ENCODE data around the gene MSX1.

MSX1 gene

GRCh38 chr4:4831825-4832224 lies 27.6 kb upstream of the MSX1 start:
- Mint-ChIP-seq H3K27ac (no peak overlapping the region), H3K9me3 (peaks cover 18% of the 10 kb centered on the region), H3K27me3 (peaks cover 12% of the 10 kb centered on the region), H3K36me3 (ENCODE audit: low read depth) (no peaks in the 10 kb centered on the region), H3K4me3 (no peak overlapping the region), H3K4me1 (ENCODE audit: low read depth) (no peaks in the 10 kb centered on the region)

- no peak overlapping the region for H3K27ac Mint-ChIP-seq
- H3K9me3 Mint-ChIP-seq = peaks cover 18% of the 10 kb centered on the region
- no peaks in the 10 kb centered on the region for H3K4me1 Mint-ChIP-seq (ENCODE audit: low read depth)
- no peak overlapping the region for H3K4me3 Mint-ChIP-seq
- H3K36me3 Mint-ChIP-seq (ENCODE audit: low read depth) = no peaks in the 10 kb centered on the region
- H3K27me3 Mint-ChIP-seq = peaks cover 14% of the 10 kb centered on the region
Observed at GRCh38 chr4:4836044-4836443, 23.4 kb upstream of the MSX1 start.

- Mint-ChIP-seq H3K4me1 (ENCODE audit: low read depth) (no peaks in the 10 kb centered on the region), H3K4me3 (no peak overlapping the region), H3K9me3 (peaks cover 18% of the 10 kb centered on the region), H3K27ac (no peak overlapping the region), H3K27me3 (peaks cover 14% of the 10 kb centered on the region), H3K36me3 (ENCODE audit: low read depth) (no peaks in the 10 kb centered on the region)
Observed at GRCh38 chr4:4837316-4837715, 22.1 kb upstream of the MSX1 start.

- Mint-ChIP-seq H3K4me3 (no peak overlapping the region), H3K9me3 (peaks cover 18% of the 10 kb centered on the region), H3K36me3 (ENCODE audit: low read depth) (no peaks in the 10 kb centered on the region), H3K4me1 (ENCODE audit: low read depth) (no peaks in the 10 kb centered on the region), H3K27ac (no peak overlapping the region), H3K27me3 (peaks cover 19% of the 10 kb centered on the region)
Observed at GRCh38 chr4:4838051-4838935, 21.2 kb upstream of the MSX1 start.

GRCh38 chr4:4838936-4839810 lies 20.3 kb upstream of the MSX1 start:
- Mint-ChIP-seq H3K27me3 (peaks cover 21% of the 10 kb centered on the region), H3K36me3 (ENCODE audit: low read depth) (no peaks in the 10 kb centered on the region), H3K4me3 (no peak overlapping the region), H3K9me3 (peaks cover 10% of the 10 kb centered on the region), H3K4me1 (ENCODE audit: low read depth) (no peaks in the 10 kb centered on the region), H3K27ac (no peak overlapping the region)

GRCh38 chr4:4840351-4840750 lies 19.1 kb upstream of the MSX1 start:
- Mint-ChIP-seq H3K27ac (no peak overlapping the region), H3K4me3 (no peak overlapping the region), H3K36me3 (ENCODE audit: low read depth) (no peaks in the 10 kb centered on the region), H3K27me3 (peaks cover 19% of the 10 kb centered on the region), H3K4me1 (ENCODE audit: low read depth) (no peaks in the 10 kb centered on the region), H3K9me3 (peaks cover 1% of the 10 kb centered on the region)

- Mint-ChIP-seq H3K36me3 (ENCODE audit: low read depth) (no peaks in the 10 kb centered on the region), H3K4me3 (no peak overlapping the region), H3K27me3 (peaks cover 19% of the 10 kb centered on the region), H3K4me1 (ENCODE audit: low read depth) (no peaks in the 10 kb centered on the region), H3K9me3 (no peaks in the 10 kb centered on the region), H3K27ac (no peak overlapping the region)
Observed at GRCh38 chr4:4841156-4841555, 18.3 kb upstream of the MSX1 start.

- Mint-ChIP-seq H3K9me3 (no peaks in the 10 kb centered on the region), H3K4me3 (no peak overlapping the region), H3K27ac (no peak overlapping the region), H3K4me1 (ENCODE audit: low read depth) (no peaks in the 10 kb centered on the region), H3K27me3 (peaks cover 21% of the 10 kb centered on the region), H3K36me3 (ENCODE audit: low read depth) (no peaks in the 10 kb centered on the region)
Observed at GRCh38 chr4:4842476-4843441, 16.7 kb upstream of the MSX1 start.

- Mint-ChIP-seq H3K4me1 (ENCODE audit: low read depth) (no peaks in the 10 kb centered on the region), H3K27me3 (peaks cover 24% of the 10 kb centered on the region), H3K9me3 (no peaks in the 10 kb centered on the region), H3K4me3 (no peak overlapping the region), H3K36me3 (ENCODE audit: low read depth) (no peaks in the 10 kb centered on the region), H3K27ac (no peak overlapping the region)
Observed at GRCh38 chr4:4843635-4844291, 15.7 kb upstream of the MSX1 start.

- Mint-ChIP-seq H3K27ac (no peak overlapping the region), H3K4me3 (no peak overlapping the region), H3K9me3 (no peaks in the 10 kb centered on the region), H3K27me3 (peaks cover 26% of the 10 kb centered on the region), H3K4me1 (ENCODE audit: low read depth) (no peaks in the 10 kb centered on the region), H3K36me3 (ENCODE audit: low read depth) (no peaks in the 10 kb centered on the region)
Observed at GRCh38 chr4:4845027-4845426, 14.4 kb upstream of the MSX1 start.

GRCh38 chr4:4847011-4847410 lies 12.5 kb upstream of the MSX1 start:
- Mint-ChIP-seq H3K4me1 (ENCODE audit: low read depth) (no peaks in the 10 kb centered on the region), H3K27ac (no peak overlapping the region), H3K4me3 (no peak overlapping the region), H3K36me3 (ENCODE audit: low read depth) (no peaks in the 10 kb centered on the region), H3K27me3 (peaks cover 34% of the 10 kb centered on the region), H3K9me3 (no peaks in the 10 kb centered on the region)

GRCh38 chr4:4848540-4848939 lies 10.9 kb upstream of the MSX1 start:
- Mint-ChIP-seq H3K9me3 (no peaks in the 10 kb centered on the region), H3K36me3 (ENCODE audit: low read depth) (no peaks in the 10 kb centered on the region), H3K4me3 (no peak overlapping the region), H3K4me1 (ENCODE audit: low read depth) (peaks cover 10% of the 10 kb centered on the region), H3K27me3 (peaks cover 41% of the 10 kb centered on the region), H3K27ac (no peak overlapping the region)

GRCh38 chr4:4849106-4849505 lies 10.4 kb upstream of the MSX1 start:
- no peak overlapping the region for H3K27ac Mint-ChIP-seq
- H3K9me3 Mint-ChIP-seq = no peaks in the 10 kb centered on the region
- H3K4me3 Mint-ChIP-seq = no peak overlapping the region
- H3K27me3 Mint-ChIP-seq = peaks cover 45% of the 10 kb centered on the region
- no peaks in the 10 kb centered on the region for H3K36me3 Mint-ChIP-seq (ENCODE audit: low read depth)
- peaks cover 12% of the 10 kb centered on the region for H3K4me1 Mint-ChIP-seq (ENCODE audit: low read depth)

Measured in stimulated activated naive CD8-positive, alpha-beta T cell treated with anti-CD3 and anti-CD28 coated beads, Interleukin-15, Interleukin-2, amounts not matched to agents 100 ng/mL and 50 ng/mL, for 24 hours (primary cell).